B cell (primary cell): ENCODE data around the gene ITGA6. TPM values are rescaled to one million over a fixed set of nuclear protein-coding genes. Genes with fewer than 3 reads are reported as not detected.

Experiments used
- ATAC-seq: fragments of 200-7000 bp; cut with Tn5 transposase; one replicate; pipeline ENCODE4 v1.10.0; 2021; ENCODE audit warnings: low read depth, mild to moderate bottlenecking, moderate number of reproducible peaks, moderate library complexity
- CTCF ChIA-PET: fragments of 350-600 bp; sonication (Branson Sonifier 250); formaldehyde crosslinking; loops from one replicate; lab custom pipeline; 2021; ENCODE audit warnings: antibody characterized with exemption, inconsistent platforms; lab: Charles Lee
- POLR2A ChIA-PET: fragments of 350-600 bp; sonication (Branson Sonifier 250); formaldehyde crosslinking; loops from one replicate; lab custom pipeline; 2021; ENCODE audit warnings: antibody characterized with exemption; lab: Charles Lee
- DNase-seq: peaks from one replicate; pipeline ENCODE4 v3.0.0; 2013
- H2AFZ ChIP-seq: 2 replicates; pipeline ENCODE4 v1.6.1; 2012; ENCODE audit warnings: mild to moderate bottlenecking, low read depth, low read length; ENCODE audit not compliant: insufficient read depth, poor library complexity, severe bottlenecking
- H3K27ac ChIP-seq, 2 donors: 1 replicate in 1 of 2; 2 replicates in 1 of 2; pipeline ENCODE4 v1.5.1; 2012 to 2013; ENCODE audit warnings: low read length in 2 of 2, mild to moderate bottlenecking in 2 of 2, moderate library complexity in 1 of 2
- H3K27me3 ChIP-seq, 4 experiments: fragments of 200-600 bp in 1 of 4; sonication (generic) in 1 of 4; replicated peaks in 1 of 4; 1 replicate in 2 of 4; 2 replicates in 2 of 4; pipeline versions ENCODE4 v1.6.1 to v1.7.0; 2013 to 2016; ENCODE audit warnings: low read length in 3 of 4, mild to moderate bottlenecking in 2 of 4, mixed read lengths in 1 of 4, moderate library complexity in 1 of 4; ENCODE audit not compliant: insufficient read depth in 4 of 4, control insufficient read depth in 3 of 4; ENCODE audit errors: control extremely low read depth in 1 of 4
- H3K36me3 ChIP-seq, 2 experiments: replicated peaks in 1 of 2; 1 replicate in 1 of 2; 2 replicates in 1 of 2; pipeline versions ENCODE4 v1.6.1 to v1.7.1; 2013; ENCODE audit warnings: low read length in 1 of 2; ENCODE audit not compliant: insufficient read depth in 2 of 2, control insufficient read depth in 1 of 2; ENCODE audit errors: control extremely low read depth in 1 of 2, extremely low read depth in 1 of 2
- H3K4me1 ChIP-seq, 2 donors: fragments of 200-600 bp in 1 of 2; sonication (generic) in 1 of 2; 1 replicate in 1 of 2; 2 replicates in 1 of 2; pipeline versions ENCODE4 v1.5.1 to v1.6.1; 2013 to 2017; ENCODE audit warnings: low read length in 2 of 2; ENCODE audit not compliant: control insufficient read depth in 2 of 2, insufficient read depth in 2 of 2
- H3K4me2 ChIP-seq: replicated peaks from 2 replicates; pipeline ENCODE3; 2012; ENCODE audit warnings: mild to moderate bottlenecking, low read depth, low read length; ENCODE audit not compliant: poor library complexity, severe bottlenecking
- H3K4me3 ChIP-seq, 5 experiments: fragments of 200-600 bp in 1 of 5; sonication (generic) in 1 of 5; 1 replicate in 3 of 5; 2 replicates in 2 of 5; pipeline versions ENCODE4 v1.5.1 to v1.7.0; 2011 to 2016; ENCODE audit warnings: low read length in 4 of 5, mild to moderate bottlenecking in 4 of 5, low read depth in 2 of 5, control low read depth in 1 of 5, moderate library complexity in 1 of 5; ENCODE audit not compliant: insufficient read depth in 1 of 5; ENCODE audit errors: control extremely low read depth in 1 of 5, extremely low read depth in 1 of 5
- H3K79me2 ChIP-seq: fragments of 200-600 bp; sonication (generic); one replicate; pipeline ENCODE4 v1.6.0; 2016; ENCODE audit warnings: low read length; ENCODE audit not compliant: control insufficient read depth, insufficient read depth
- H3K9ac ChIP-seq: fragments of 200-600 bp; sonication (generic); 2 replicates; pipeline ENCODE4 v1.6.1; 2017; ENCODE audit warnings: mild to moderate bottlenecking, low read length, moderate library complexity
- H3K9me3 ChIP-seq, 3 donors: one replicate each; pipeline versions ENCODE4 v1.6.1 to v1.7.1; 2013; ENCODE audit warnings: low read length in 2 of 3; ENCODE audit not compliant: control insufficient read depth in 2 of 3, insufficient read depth in 1 of 3; ENCODE audit errors: control extremely low read depth in 1 of 3
- H4K20me1 ChIP-seq: 2 replicates; pipeline ENCODE4 v1.6.0; 2012; ENCODE audit warnings: mild to moderate bottlenecking, low read length; ENCODE audit not compliant: insufficient read depth, control insufficient read depth, poor library complexity, severe bottlenecking
- H3K27ac Mint-ChIP-seq: one replicate; pipeline ENCODE4 v1.8.0; 2021; ENCODE audit warnings: mixed read lengths
- H3K27me3 Mint-ChIP-seq: one replicate; pipeline ENCODE4 v1.8.0; 2021; ENCODE audit warnings: mixed read lengths
- H3K4me1 Mint-ChIP-seq: one replicate; pipeline ENCODE4 v1.8.0; 2021; ENCODE audit warnings: mixed read lengths
- H3K4me3 Mint-ChIP-seq: one replicate; pipeline ENCODE4 v1.8.0; 2021; ENCODE audit warnings: mixed read lengths
- H3K9me3 Mint-ChIP-seq: one replicate; pipeline ENCODE4 v1.8.0; 2022; ENCODE audit warnings: mixed read lengths; ENCODE audit not compliant: insufficient read depth
- CTCF ChIP-seq: fragments of 200-600 bp; IDR thresholded peaks from one replicate; pipeline ENCODE4 v1.8.0; 2022; ENCODE audit warnings: antibody characterized with exemption, mild to moderate bottlenecking
- EZH2 ChIP-seq: IDR thresholded peaks from 2 replicates; pipeline ENCODE4 v1.6.1; 2012; ENCODE audit warnings: borderline replicate concordance, low read depth, mild to moderate bottlenecking, moderate library complexity, low read length; ENCODE audit not compliant: insufficient read depth, poor library complexity, severe bottlenecking
- WGBS: methylation state at CpG from one replicate; pipeline ENCODE4 v1.1.5; 2013; ENCODE audit warnings: missing lambda C conversion rate; ENCODE audit not compliant: insufficient coverage; 5-methylcytosine and 5-hydroxymethylcytosine counted together
- intact Hi-C: fragments of 100-400 bp; cut with micrococcal nuclease; formaldehyde crosslinking; loops from one replicate; pipeline ENCODE4 v1.10.0; 2022
- polyA plus RNA-seq: library from polyadenylated mRNA; depleted of rRNA; stranded (reverse); fragments of >200 nt; gene quantifications from 2 replicates; pipeline ENCODE4 v1.2.3, GENCODE V29; 2012
- total RNA-seq, 2 donors: library from RNA; stranded (reverse); fragments of 120-200 nt in 1 of 2; gene quantifications; 1 replicate in 1 of 2; 2 replicates in 1 of 2; pipeline versions ENCODE4 v1.2.3 to v1.2.4, GENCODE V29; 2013 to 2022

Gene ITGA6
- total and polyA plus RNA-seq, 2 donors (not counting 1 experiment from before 2014, with no cell fraction given), result 0.17 to 0.98 TPM

DNA sequence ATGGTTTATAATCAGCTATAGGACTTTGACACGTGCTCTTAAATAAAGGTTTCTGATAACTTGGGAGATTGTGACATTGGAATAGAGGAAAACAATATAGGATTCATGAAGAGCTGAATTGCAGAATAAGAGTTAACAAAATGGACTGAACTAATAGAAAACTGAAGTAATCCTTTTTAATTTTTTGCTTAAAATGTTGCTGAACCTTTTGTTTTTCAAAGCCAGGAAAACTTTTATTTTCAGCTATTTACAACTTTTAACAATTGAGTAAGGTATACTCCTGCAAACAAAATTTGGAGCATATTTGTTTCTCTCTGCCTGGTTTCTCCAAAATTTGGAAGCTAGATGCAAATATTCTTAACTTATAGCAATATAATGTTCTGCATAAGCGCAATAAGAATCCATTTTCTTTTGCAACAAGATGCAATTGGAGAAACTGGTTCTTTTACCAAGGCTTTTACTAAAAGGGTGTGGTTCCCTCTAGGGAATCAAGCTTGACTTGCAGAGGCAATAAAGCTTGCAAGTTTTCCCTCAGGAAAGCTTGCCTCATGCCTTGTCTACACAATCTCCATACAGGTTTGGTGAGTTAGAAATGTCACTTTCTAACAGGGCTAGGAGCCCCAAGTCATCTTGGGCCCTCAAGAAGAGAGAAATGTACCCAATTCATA is 118.2 kb downstream of the ITGA6 start:
- ChIA-PET CTCF (no interaction called here), POLR2A (no interaction called here)
- Mint-ChIP-seq H3K27me3 (no peaks in the 10 kb centered on the region), H3K4me3 (no peak overlapping the region), H3K27ac (no peak overlapping the region), H3K4me1 (peaks cover 14% of the 10 kb centered on the region), H3K9me3 (peaks cover 5% of the 10 kb centered on the region)
- Histone ChIP-seq H2AFZ (no peak overlapping the region), H3K9ac (no peak overlapping the region), H3K36me3 (no peaks in the 10 kb centered on the region), H3K27me3 (no peaks in the 10 kb centered on the region), H3K27ac (no peak overlapping the region), H4K20me1 (no peaks in the 10 kb centered on the region), H3K79me2 (peaks cover 30% of the 10 kb centered on the region), H3K4me2 (no peak overlapping the region), H3K9me3 (peaks cover 0 to 35% (median 13%) of the 10 kb centered on the region in 3 donors), H3K4me1 (peaks cover 5 to 6% of the 10 kb centered on the region in 2 donors), H3K4me3 (no peak overlapping the region)
- no peak for ATAC-seq
- no peak for DNase-seq
- no CpG with 5 or more reads among the region's 2 CpGs for WGBS
- intact Hi-C loops, result no loop called here
- no peak for TF ChIP-seq CTCF
- TF ChIP-seq EZH2, result no peak

DNA sequence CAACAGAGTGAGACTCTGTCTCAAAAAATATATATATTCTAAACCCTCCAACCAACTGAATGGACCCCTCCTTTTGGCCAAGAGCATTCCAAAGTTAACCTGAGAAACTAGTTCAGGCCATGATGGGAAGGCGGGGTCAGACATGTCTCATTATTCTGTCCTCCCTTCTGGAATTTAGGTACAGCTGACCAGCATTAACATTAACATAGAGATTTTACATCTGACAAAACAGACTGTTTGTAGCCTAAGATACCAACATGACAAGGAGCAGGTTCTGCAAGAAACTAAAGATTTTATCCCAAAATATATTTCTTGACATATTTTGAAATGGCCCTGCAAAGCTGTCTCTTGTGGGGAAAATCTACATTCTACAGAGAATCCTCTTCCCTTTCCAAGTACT is 121.7 kb downstream of the ITGA6 start:
- POLR2A ChIA-PET, result no interaction called here
- H3K79me2 ChIP-seq, result peaks cover 57% of the 10 kb centered on the region

More for the DNA sequence above, 121.7 kb downstream of the ITGA6 start:
- peaks cover 5 to 6% of the 10 kb centered on the region in 2 donors for H3K4me1 ChIP-seq
- no peak for TF ChIP-seq CTCF
- TF ChIP-seq EZH2, result no peak
- H3K27ac ChIP-seq, result no peak overlapping the region
- no peaks in the 10 kb centered on the region for H4K20me1 ChIP-seq
- DNase-seq (no peak), ATAC-seq (no peak)
- H3K4me3 ChIP-seq, result no peak overlapping the region
- no peak overlapping the region for H3K4me2 ChIP-seq
- CTCF ChIA-PET, result no interaction called here
- no peak overlapping the region for H3K4me3 Mint-ChIP-seq
- H3K9me3 Mint-ChIP-seq, result no peaks in the 10 kb centered on the region
- peaks cover 0 to 21% (median 12%) of the 10 kb centered on the region in 3 donors for H3K9me3 ChIP-seq
- H3K4me1 Mint-ChIP-seq, result peaks cover 14% of the 10 kb centered on the region
- no peaks in the 10 kb centered on the region for H3K36me3 ChIP-seq
- no peak overlapping the region for H3K9ac ChIP-seq
- no peaks in the 10 kb centered on the region for H3K27me3 Mint-ChIP-seq
- no peak overlapping the region for H2AFZ ChIP-seq
- intact Hi-C loops, result no loop called here
- no peak overlapping the region for H3K27ac Mint-ChIP-seq
- WGBS, result 100% methylated on average over 1 of the region's 1 CpG
- no peaks in the 10 kb centered on the region for H3K27me3 ChIP-seq
